ENCODE data around the gene YWHAG. TPM values are rescaled to one million over a fixed set of nuclear protein-coding genes. Genes with fewer than 3 reads are reported as not detected.

Gene YWHAG
- total RNA-seq, 1 experiment from 2014 or later = 241 TPM

GRCh38 chr7:76380623-76380966 lies 21.8 kb upstream of the YWHAG start:
- Histone ChIP-seq H2BK12ac (ENCODE audit: insufficient read length, low read depth, low read length) (no peak overlapping the region), H3T11ph (ENCODE audit: low read length) (no peak overlapping the region), H3K79me2 (ENCODE audit: insufficient read depth, low read length) (no peaks in the 10 kb centered on the region), H4K20me1 (ENCODE audit: control insufficient read depth, insufficient read depth, insufficient read length) (no peaks in the 10 kb centered on the region), H3K27me3 (ENCODE audit: insufficient read depth, low read length) (no peaks in the 10 kb centered on the region), H3K56ac (ENCODE audit: insufficient read length, low read depth, low read length) (no peak overlapping the region), H3K4me2 (ENCODE audit: insufficient read depth, insufficient read length, low read length) (no peak overlapping the region), H3K9ac (ENCODE audit: extremely low read depth, insufficient read length, low read length) (no peak overlapping the region), H3K4me1 (ENCODE audit: insufficient read depth, low read length) (no peaks in the 10 kb centered on the region), H2AFZ (ENCODE audit: low read length) (no peak overlapping the region), H2BK15ac (ENCODE audit: low read depth, low read length) (no peak overlapping the region), H2AK5ac (ENCODE audit: insufficient read length, low read length) (no peak overlapping the region), H3K27ac (ENCODE audit: insufficient read length, low read depth, low read length) (no peak overlapping the region), H3K9me3 (ENCODE audit: control insufficient read depth, low read depth, low read length) (no peaks in the 10 kb centered on the region), H3K23ac (ENCODE audit: insufficient read length, low read depth, low read length) (no peak overlapping the region), H2BK20ac (ENCODE audit: low read depth, low read length, poor library complexity, severe bottlenecking) (no peak overlapping the region), H2BK5ac (ENCODE audit: insufficient read length, low read length) (no peak overlapping the region), H4K5ac (ENCODE audit: insufficient read length, low read depth, low read length) (no peak overlapping the region), H3K4ac (ENCODE audit: low read depth, low read length) (no peak overlapping the region), H2BK120ac (ENCODE audit: low read depth, low read length, poor library complexity, severe bottlenecking) (no peak overlapping the region), H3K14ac (ENCODE audit: insufficient read depth, low read length) (no peak overlapping the region), H3K79me1 (ENCODE audit: insufficient read depth, low read depth, low read length, poor library complexity, severe bottlenecking) (no peaks in the 10 kb centered on the region), H3K18ac (ENCODE audit: insufficient read length, low read depth, low read length) (no peak overlapping the region), H4K8ac (replicated peaks; ENCODE audit: insufficient read length, low read depth, low read length) (no peak overlapping the region), H4K91ac (ENCODE audit: insufficient read length, low read depth, low read length) (no peak overlapping the region), H3K23me2 (ENCODE audit: insufficient read length, low read depth, low read length, poor library complexity, severe bottlenecking) (peaks cover 4% of the 10 kb centered on the region)
- Mint-ChIP-seq H3K27me3 (ENCODE audit: low read depth) (no peaks in the 10 kb centered on the region), H3K27ac (peak overlapping the region; percentile 59 to 92 (median 63); a peak in 4 of 7 replicates), H3K36me3 (ENCODE audit: insufficient read depth in 1 of 3, low read depth in 3 of 3) (no peaks in the 10 kb centered on the region), H3K4me1 (peaks cover 4 to 7% of the 10 kb centered on the region in 2 experiments; a peak in 3 of 4 replicates), H3K9me3 (no peaks in the 10 kb centered on the region), H3K4me3 (peak overlapping the region; percentile 65 to 72; a peak in 4 of 5 replicates)
- TF ChIP-seq CTCF (conservative IDR thresholded peaks at IDR 0.05) = no peak
- no CpG with 5 or more reads among the region's 7 CpGs for WGBS (ENCODE audit: extremely low coverage, insufficient read length, low lambda C conversion rate)
- DNase-seq = no peak
